Stimulated activated CD4-positive, alpha-beta T cell treated with anti-CD3 and anti-CD28 coated beads, Interleukin-12 subunit alpha, Interleukin-12 subunit beta, amount 100 ng/mL, for 4 hours (primary cell): ENCODE data around the gene CTSW.

Source experiments
- DNase-seq: peaks from one replicate; pipeline ENCODE4 v3.0.0-alpha.2; 2020

The CTSW gene

DNA sequence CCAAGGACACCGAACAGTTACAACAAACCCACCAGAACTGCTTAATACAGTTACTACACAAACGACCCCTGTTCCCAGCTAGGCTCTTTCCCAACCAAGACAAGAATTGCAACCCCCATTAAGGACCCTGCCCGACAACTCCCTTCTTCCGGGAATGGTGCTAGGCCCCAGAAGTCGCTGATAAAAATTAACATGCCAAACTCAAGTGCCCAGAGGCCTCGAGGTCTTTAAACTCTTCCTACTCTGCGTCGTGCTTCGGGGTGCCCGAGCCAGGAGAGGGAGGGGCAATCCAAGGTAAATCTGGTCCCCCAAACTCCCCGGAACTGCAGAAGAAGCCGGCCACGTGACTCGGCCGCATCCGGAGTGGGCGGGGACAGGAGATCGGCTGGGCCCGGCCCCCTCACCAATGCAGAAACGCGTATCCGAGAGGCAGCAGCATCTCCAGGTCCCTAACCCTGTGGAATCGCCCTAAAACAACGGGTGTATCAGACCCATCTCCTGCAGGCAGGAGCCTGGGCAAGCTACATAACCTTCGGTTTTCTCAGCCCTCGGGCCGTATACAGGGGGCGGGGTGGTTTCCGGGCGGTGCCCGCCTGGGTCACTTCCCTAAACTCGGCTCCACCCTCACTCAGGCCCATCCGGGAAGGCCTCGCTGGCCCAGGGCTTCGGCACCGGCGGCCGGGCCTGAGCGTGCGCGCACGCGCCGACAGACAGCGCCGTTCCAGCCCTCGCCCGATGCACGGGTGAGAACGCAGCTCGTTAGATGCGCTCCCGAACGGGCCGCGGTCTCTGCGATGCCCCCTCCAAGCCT lies 22.7 kb upstream of the CTSW start:
- peak; percentile 76 for DNase-seq

DNA sequence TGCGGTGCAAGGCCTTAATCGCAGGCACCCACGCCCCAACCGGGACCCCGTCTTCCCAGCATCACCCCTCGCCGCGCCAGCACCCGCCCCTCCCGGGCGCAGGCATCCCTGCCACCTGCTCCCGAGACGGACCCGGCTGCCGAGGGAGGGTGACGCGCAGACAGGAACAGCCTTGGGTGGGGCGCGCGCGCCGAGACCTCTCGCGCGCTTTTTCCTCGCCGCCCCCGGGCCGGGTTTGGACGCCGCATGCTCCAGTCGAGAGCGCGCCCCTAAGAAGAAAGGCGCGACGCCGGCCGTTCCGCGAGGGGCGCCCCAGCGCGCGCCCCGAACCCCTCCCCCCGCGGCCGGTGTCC lies 22.2 kb upstream of the CTSW start:
- DNase-seq, result no peak

DNA sequence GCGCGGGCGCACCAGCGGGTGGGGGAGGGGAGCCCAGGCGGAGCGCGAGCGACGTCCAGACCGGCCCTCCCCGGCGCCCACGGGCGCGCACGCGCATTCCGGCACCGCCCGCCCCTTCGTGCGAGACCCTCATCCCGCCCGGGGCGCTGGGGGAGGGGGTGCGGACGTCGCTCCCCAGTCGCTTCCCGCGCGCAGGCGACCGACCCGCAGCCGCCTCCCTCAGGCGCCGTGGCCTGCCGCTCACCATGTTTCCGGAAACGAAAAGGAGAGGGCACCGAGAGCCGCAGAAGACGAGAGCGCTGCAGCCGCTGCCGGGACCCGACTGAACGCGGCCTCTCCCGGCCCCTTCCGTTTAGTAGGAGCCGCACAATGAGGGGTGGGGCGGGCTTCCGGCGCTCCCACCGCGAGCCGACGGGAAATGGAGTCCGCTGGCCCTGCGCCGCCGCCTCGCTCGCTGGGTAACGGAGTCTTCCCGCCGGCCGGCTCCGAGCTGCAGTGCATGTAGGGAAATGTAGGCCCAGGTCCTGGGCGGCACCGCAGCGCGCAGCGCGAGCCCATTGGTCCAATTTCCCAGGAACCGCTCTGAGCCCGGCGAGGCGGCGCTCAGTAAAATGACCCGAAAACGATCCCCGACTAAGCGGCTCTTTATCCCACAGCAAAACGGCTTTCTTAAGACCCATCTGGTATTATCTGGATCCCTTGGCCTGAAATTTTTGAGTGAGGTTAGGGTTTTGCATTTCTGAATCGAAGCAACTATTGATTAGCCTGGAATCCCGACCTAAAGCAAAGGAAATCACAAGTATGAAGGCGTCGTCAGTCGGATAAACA lies 21.6 kb upstream of the CTSW start, which contains the start of gene CFL1:
CFL1 (minus strand) TSS at position 328 of the 828 bp plus-strand sequence; CDS start at position 247, 81 bp downstream.
- peak; percentile 96 for DNase-seq

DNA sequence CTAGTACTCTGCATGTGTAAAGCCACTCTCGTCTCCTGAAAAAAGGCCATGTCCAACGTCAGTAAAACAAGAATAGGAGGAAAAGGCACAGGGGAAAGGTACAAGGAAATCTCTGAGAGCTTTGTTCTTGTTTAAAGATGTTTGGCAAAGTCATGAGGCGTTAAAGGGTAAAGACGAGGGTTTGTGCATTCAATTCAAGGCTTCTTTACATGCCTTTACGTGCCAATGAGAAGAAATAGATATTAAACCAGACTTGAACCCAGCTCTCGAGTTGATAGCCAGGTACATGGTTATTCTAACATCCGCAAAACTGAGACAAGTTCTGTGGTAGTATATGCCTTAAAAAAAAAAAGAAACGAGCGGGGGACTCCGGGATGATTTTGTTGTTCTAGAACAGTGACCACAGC lies 21.0 kb upstream of the CTSW start:
- no peak for DNase-seq

DNA sequence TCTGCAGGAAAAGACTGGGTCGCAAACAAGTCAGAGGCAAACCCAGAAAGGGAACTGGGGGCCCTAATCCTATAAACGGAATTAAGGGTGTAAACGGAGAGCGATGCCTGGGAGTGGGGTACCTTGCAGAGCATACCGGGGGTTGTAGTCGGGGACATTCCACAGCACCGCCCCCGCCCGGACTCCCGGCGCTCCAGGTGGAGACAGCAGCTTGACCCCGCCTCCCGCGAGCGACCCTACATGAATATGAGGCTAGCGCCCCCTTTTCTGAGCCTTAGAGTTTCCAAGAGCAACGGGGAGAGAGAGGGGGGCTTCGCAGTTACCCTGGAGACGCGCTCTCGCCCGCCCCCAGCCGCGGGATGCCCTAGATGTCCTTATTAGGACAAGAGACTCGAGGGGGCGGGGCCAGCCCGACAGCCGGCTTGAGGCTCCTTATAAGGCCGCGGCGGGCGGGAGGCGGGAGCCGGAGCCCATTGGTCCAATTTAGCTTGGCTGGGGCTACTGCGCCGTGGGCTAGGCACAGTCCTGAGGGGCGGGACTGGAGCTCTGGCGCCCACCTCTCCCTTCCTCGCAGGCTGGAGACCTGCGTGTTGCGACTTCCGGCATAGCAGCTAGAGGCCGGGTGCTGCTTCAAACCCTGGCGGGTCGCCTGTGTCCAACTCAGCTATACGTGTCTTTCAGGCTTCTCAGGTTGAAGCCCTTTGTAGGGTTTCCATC lies 20.4 kb upstream of the CTSW start:
- DNase-seq, result peak; percentile 98

DNA sequence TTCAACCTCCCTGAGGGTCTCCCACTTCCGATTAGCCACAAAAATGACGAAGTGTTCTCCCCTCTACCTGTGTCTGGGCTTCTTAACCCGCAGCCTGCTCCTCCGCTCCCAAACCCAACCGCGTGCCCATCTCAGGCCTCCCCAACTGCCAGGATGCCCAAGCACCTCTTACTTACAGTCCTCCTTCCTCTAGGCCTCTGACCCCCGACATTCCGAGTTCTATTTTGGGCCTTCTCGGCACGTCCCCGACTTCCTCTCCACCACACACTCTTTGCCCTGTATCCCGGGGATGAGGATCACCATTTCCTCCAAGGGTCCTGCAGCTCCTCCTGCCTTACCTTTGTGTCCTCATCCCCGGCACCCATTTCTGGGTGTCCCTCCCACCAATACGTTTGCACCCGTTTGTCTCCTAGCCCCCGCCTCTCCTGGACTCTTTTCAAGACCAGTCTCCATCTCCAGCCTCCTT lies 19.8 kb upstream of the CTSW start:
- no peak for DNase-seq

DNA sequence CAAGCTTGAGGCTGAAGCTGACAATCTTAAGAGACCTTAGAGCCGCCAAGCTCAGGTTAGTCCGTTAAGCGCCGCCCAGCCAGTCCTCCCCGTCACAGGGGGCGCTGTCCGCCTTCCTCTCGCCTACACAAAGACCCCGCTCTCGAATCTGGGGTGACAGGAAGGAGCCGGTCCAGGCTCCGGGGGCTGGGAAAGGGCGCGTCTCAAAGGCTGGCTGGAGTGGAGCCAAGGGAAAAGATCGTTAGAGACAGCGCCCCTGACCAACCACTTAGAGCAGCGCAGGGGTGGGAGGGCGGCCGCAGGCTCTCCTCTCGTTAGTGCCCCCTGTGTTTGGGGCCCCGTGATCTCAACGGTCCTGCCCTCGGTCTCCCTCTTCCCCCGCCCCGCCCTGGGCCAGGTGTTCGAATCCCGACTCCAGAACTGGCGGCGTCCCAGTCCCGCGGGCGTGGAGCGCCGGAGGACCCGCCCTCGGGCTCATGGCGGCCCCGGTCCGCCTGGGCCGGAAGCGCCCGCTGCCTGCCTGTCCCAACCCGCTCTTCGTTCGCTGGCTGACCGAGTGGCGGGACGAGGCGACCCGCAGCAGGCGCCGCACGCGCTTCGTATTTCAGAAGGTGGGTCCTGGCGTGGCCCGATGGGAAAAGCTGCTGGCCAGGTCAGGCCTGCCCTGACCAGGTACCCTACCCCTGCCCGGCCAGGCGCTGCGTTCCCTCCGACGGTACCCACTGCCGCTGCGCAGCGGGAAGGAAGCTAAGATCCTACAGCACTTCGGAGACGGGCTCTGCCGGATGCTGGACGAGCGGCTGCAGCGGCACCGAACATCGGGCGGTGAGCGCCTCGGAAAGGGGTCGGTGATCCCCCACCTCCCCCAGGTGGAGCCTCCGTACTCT lies 19.1 kb upstream of the CTSW start, which contains the start of gene MUS81:
MUS81 (plus strand) TSS at position 156 of the 887 bp plus-strand sequence; CDS start at position 477, 321 bp downstream.
- DNase-seq, result peak; percentile 95

DNA sequence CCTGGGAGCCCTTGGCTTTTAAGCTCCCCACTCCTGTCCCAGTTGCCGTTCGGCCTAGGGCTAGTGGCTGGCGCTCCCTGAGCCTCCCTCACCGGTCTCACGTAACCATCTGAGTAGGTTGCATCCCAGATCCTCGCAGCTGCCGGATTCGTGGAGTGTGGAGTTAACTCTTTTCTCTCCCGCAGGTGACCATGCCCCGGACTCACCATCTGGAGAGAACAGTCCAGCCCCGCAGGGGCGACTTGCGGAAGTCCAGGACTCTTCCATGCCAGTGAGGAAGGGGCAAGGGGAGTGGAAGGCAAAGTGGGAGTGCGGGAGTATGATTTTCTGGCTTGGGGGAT lies 18.5 kb upstream of the CTSW start:
- DNase-seq, result no peak

DNA sequence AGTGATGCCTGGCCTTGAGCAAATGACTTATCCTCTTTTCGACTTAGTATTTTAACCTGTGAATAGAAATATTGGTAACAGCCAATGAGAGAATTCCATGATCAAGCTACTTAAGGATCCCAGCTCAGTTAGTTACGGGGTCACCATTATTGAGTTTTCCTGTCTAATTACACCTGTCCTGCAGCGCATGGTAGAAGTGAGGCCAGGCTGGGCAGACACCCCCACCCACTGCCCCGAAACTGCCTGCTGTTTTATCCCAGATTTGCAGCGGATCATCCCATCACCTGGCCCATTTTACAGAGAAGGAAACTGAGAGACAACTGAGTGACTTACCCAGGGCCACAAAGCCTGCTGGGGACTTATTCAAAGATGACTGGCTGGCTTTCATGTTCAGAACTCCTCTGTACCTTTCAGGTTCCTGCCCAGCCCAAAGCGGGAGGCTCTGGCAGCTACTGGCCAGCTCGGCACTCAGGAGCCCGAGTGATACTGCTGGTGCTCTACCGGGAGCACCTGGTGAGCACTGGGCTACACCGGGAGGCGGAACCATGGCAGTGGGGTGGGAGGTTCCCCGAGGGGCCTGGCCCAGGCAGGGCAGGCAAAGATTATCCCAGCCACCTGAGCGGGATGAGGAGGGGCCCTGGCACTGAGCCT lies 18.0 kb upstream of the CTSW start:
- no peak for DNase-seq

DNA sequence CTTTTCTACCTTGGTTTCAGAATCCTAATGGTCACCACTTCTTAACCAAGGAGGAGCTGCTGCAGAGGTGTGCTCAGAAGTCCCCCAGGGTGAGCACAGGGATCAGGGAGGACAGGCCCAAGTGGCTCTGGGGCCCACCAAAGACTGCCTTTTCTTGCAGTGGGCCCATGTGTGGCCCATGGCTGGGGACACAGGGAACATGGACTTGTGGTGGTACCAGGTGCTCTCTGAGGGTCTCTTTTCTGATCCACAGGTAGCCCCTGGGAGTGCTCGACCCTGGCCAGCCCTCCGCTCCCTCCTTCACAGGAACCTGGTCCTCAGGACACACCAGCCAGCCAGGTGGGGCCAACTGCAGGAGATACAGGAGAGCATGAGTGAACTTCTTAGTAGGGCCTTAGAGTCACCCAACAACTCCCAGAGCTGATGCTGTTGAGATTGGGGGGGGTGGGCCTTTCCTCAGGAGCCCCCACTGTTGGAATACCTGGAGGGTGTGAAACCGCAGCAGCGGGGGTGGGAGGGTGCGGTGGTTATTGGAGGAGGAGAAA lies 17.4 kb upstream of the CTSW start:
- no peak for DNase-seq

DNA sequence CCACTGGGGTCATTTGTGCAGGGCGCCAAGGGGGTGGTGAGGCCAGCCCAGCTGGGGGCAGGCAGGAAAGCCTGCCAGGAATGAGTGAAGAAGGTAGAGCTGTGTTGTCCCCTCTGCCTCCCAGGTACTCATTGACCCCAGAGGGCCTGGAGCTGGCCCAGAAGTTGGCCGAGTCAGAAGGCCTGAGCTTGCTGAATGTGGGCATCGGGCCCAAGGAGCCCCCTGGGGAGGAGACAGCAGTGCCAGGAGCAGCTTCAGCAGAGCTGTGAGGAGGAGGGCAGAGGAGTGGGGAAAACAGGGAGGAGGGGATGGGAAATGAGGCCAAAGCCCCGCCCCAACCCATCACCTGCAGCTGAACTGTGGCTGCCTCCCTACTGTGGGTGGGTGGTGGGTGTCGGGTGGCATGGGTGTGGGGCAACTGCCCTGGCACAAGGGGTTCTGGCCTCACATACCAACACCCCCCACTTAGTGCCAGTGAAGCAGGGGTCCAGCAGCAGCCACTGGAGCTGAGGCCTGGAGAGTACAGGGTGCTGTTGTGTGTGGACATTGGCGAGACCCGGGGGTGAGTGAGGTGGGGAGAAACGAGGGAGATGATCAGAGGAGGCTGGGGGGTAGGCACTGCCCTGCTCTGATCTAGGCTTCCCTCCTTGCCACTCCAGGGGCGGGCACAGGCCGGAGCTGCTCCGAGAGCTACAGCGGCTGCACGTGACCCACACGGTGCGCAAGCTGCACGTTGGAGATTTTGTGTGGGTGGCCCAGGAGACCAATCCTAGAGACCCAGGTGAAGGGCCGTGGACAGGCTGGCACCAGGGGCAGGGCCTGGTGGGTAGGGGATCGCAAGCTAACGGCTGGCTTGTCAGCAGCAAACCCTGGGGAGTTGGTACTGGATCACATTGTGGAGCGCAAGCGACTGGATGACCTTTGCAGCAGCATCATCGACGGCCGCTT lies 16.4 kb upstream of the CTSW start:
- DNase-seq, result no peak

DNA sequence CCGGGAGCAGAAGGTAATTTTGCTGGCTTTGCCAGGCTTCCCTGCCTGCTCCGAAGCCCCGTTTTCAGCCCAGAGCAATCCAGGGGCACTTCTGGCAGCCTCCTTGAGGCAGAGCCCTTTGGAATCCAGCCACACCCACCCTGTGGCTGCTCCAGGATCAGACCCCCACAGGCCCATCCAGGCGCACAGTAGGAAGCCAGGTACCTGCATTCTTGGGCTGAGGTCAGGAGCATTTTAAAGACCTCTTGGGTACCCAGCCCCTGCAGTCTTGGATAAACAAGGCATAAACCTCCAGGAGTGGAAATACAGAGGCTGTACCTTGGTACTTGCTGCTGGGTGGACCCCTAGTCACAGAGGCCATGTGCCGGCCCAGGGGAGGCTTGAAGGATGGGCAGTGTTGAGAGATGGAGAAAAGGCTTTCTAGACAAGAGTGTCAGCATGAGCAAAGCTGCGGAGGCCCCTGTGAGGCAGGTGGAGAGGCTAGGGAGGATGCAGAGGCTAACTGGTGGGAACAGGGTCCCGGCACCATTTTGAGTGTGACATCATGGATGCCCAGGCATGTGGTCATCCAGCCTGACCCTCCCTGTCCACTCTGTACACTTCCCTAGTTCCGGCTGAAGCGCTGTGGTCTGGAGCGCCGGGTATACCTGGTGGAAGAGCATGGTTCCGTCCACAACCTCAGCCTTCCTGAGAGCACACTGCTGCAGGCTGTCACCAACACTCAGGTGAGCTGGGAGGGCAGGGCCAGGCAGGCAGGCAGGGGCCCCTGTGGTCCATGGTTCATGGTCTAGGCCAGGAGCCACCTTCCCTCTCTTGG lies 15.5 kb upstream of the CTSW start:
- no peak for DNase-seq

DNA sequence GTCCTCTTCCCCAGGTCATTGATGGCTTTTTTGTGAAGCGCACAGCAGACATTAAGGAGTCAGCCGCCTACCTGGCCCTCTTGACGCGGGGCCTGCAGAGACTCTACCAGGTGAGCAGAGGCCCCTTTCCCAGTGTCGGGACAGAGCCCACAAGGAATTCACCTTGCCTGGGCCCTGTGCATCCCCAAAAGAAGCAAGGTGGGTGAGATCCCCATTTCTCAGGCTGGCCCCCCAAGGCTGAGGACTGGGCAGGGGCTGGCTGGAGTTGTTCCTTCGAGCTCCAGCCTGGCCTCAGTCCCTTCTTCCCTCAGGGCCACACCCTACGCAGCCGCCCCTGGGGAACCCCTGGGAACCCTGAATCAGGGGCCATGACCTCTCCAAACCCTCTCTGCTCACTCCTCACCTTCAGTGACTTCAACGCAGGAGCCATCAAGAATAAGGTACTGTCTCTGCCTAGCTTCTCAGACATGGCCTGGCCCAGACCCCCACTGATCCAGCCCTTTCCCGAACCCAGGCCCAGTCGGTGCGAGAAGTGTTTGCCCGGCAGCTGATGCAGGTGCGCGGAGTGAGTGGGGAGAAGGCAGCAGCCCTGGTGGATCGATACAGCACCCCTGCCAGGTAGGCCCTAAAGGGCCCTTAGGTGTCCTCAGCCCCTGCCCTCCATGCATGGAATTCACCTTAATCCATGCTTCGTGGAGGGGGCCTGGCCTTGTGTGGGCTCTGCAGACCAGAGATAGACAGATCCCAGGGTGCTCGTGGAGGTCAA lies 14.7 kb upstream of the CTSW start:
- no peak for DNase-seq

DNA sequence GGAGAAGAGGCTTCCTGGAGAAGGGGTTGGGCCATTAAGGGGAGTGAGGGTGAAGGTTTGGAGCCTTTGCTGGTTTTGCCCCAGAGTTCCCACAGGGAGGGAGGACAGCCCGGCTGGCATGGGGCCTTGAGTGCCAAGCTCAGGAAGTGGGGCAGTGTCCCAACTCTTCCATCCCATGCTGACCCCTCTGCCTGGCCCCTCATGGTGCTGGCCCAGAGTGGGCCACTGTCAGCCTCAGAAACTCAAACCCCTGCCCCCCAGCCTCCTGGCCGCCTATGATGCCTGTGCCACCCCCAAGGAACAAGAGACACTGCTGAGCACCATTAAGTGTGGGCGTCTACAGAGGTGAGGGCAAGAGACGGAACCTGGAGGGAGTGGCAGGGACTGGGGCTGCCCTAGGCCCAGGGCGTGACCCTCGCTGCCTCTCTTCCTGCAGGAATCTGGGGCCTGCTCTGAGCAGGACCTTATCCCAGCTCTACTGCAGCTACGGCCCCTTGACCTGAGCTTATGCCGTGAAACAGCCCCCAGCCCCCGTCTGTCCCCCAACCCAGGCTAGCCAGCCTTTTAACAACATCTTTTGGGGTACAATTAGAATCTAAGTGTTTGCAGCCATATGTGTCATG lies 14.0 kb upstream of the CTSW start:
- DNase-seq, result no peak

DNA sequence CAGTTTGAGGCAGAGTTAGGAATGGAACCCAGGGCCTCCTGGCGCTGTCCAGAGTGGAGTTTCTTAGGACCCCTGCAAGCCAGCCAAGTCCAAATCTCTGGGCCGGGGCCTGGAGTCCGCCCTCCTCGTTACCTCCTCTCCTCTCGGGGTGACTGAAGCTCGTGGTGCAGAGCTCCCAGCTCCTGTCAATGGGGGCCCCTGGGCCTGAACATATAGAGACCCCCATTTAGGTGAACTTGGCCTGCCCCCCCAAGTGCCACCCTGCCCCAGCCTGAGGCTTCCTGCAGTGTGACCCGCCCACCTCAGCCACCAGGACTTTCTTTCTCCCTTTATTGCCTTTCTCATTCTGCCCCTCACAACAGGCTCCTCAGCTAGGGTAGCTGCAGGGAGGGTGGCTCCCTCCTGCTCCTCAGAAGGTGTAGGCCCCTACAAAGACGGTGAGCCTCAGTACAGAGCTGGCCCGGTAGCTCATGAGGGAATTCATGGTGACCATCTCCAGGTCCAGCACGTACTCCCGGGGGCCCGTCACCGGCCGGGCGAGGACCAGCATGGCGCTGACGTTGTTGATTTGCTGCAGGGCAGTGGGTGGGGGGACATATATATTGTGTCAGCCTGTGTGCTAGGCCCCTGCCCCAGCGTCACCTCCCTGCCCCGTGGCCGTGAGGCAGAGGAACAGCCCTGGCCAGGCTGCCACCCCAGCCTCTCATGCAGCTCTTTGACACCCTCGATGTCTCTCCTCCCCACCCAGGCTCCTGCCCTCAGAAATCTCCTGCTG lies 12.9 kb upstream of the CTSW start:
- no peak for DNase-seq

DNA sequence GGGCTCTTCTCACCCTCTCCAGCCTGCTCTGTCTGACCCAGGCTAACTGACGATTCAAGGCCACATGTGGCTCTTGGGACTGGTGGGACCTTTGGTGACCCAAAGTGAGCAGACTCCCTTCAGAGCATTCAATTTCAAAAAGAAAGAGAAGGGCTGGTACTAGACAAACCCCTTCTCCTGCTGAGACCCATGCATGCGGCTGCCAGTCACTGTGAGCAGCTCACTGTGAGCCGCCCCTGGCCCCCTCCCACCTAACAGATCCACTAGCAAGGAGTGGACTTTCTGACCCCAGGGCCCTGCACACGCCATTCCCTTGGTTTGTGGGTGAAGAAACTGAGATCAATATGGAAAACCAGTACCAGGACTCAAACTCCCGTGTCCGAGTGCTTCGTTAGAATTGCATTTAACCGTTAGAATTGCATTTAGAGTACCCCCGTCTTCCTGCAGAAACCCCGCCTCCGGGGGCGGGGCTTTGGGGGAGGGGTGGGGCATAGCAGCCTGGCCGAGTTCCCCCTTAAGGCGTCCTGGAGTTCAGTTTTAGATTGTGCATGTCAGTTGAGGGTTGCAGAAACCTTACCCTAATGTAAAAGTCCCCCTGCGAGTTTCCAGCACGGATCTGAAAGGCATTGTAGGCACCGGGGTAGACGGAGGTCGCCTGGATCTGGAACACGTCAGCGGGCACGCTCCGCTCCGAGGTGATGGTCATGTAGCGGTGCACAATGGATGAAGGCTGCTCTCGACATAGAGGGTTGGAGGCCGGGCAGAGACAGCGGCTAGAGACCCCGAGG lies 12.2 kb upstream of the CTSW start:
- no peak for DNase-seq
